ENCODE data around the gene BMP4.
"Not testable (repeated sequence)": the region's sequence is repeated elsewhere in the genome, so short reads cannot be mapped to it uniquely, and the experiment has no call there.

The BMP4 gene

DNA sequence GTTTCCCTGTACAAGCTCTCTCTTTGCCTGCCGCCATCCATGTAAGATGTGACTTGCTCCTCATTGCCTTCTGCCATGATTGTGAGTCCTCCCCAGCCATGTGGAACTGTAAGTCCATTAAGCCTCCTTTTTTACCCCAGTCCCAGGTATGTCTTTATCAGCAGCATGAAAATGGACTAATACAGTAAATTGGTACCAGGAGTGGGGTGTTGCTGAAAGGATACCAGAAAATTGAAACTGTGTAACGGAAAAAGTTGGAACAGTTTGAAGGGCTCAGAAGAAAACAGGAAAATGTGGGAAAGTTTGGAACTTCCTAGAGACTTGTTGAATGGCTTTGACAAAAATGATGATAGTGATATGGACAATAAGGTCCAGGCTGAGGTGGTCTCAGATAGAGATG, 28.3 kb upstream of the BMP4 start:
- not testable (repeated sequence) for H3K36me3 ChIP-seq (ENCODE audit: control insufficient read depth in 2 of 2, insufficient read depth in 2 of 2, low read length in 2 of 2); H3K4me3 ChIP-seq (ENCODE audit: low read length in 2 of 2); H3K27me3 ChIP-seq (ENCODE audit: control insufficient read depth in 2 of 2, insufficient read depth in 2 of 2, low read length in 2 of 2); H3K4me1 ChIP-seq (ENCODE audit: control insufficient read depth in 2 of 2, insufficient read depth in 2 of 2, low read length in 2 of 2); H3K9ac ChIP-seq (ENCODE audit: low read depth in 1 of 2, low read length in 2 of 2); H3K27ac ChIP-seq (ENCODE audit: low read depth in 2 of 2, low read length in 2 of 2); H3K9me3 ChIP-seq (ENCODE audit: control insufficient read depth in 2 of 2, low read length in 2 of 2)

DNA sequence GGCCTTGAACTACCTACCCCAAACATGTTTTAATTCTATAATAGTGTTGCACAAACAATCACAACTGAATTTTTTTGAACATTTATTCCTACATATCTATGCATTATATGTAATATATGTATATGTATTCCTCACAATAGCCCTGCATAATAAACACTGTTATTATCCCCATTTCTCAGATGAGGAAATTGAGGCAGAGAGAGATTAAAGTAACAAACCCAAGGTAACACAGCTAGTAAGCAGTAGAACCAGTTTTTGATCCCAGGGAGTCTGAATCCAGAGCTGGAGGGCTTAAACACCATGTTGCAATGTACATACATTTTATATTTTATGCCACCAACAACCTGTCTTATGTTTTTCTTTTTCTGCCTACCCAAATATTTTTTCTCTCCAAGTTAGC, 26.5 kb upstream of the BMP4 start:
- Histone ChIP-seq H3K36me3 (ENCODE audit: control insufficient read depth in 2 of 2, insufficient read depth in 2 of 2, low read length in 2 of 2) (no peaks in the 10 kb centered on the region), H3K9ac (ENCODE audit: low read depth in 1 of 2, low read length in 2 of 2) (no peak overlapping the region), H3K4me3 (ENCODE audit: low read length in 2 of 2) (no peak overlapping the region), H3K27ac (ENCODE audit: low read depth in 2 of 2, low read length in 2 of 2) (no peak overlapping the region), H3K4me1 (ENCODE audit: control insufficient read depth in 2 of 2, insufficient read depth in 2 of 2, low read length in 2 of 2) (no peaks in the 10 kb centered on the region), H3K9me3 (ENCODE audit: control insufficient read depth in 2 of 2, low read length in 2 of 2) (peaks cover 0 to 3% of the 10 kb centered on the region in 2 donors), H3K27me3 (ENCODE audit: control insufficient read depth in 2 of 2, insufficient read depth in 2 of 2, low read length in 2 of 2) (no peaks in the 10 kb centered on the region)

DNA sequence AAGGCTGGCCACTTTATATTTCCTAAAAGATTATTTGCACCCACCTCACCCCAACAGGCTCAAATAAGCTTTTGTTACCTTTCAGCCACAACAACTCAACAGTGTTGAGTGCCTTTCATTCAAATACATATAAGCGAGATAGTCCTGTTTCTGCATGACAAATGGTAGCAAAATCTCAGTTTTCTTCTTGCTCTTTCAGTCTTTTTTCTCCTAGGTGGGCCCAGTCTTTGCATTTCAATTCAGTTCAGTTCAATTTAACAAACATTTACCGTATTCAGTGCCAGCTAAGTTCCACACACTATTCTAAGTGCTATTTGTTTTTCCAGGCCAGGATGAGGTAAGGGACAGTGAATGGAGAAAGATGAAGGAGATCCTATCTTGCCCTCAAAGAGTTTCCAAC, 25.9 kb upstream of the BMP4 start:
- no peaks in the 10 kb centered on the region for H3K4me1 ChIP-seq (ENCODE audit: control insufficient read depth in 2 of 2, insufficient read depth in 2 of 2, low read length in 2 of 2)
- no peak overlapping the region for H3K9ac ChIP-seq (ENCODE audit: low read depth in 1 of 2, low read length in 2 of 2)
- no peaks in the 10 kb centered on the region for H3K36me3 ChIP-seq (ENCODE audit: control insufficient read depth in 2 of 2, insufficient read depth in 2 of 2, low read length in 2 of 2)
- H3K27ac ChIP-seq (ENCODE audit: low read depth in 2 of 2, low read length in 2 of 2): no peak overlapping the region
- H3K9me3 ChIP-seq (ENCODE audit: control insufficient read depth in 2 of 2, low read length in 2 of 2): peaks cover 0 to 3% of the 10 kb centered on the region in 2 donors
- no peak overlapping the region for H3K4me3 ChIP-seq (ENCODE audit: low read length in 2 of 2)
- no peaks in the 10 kb centered on the region for H3K27me3 ChIP-seq (ENCODE audit: control insufficient read depth in 2 of 2, insufficient read depth in 2 of 2, low read length in 2 of 2)

DNA sequence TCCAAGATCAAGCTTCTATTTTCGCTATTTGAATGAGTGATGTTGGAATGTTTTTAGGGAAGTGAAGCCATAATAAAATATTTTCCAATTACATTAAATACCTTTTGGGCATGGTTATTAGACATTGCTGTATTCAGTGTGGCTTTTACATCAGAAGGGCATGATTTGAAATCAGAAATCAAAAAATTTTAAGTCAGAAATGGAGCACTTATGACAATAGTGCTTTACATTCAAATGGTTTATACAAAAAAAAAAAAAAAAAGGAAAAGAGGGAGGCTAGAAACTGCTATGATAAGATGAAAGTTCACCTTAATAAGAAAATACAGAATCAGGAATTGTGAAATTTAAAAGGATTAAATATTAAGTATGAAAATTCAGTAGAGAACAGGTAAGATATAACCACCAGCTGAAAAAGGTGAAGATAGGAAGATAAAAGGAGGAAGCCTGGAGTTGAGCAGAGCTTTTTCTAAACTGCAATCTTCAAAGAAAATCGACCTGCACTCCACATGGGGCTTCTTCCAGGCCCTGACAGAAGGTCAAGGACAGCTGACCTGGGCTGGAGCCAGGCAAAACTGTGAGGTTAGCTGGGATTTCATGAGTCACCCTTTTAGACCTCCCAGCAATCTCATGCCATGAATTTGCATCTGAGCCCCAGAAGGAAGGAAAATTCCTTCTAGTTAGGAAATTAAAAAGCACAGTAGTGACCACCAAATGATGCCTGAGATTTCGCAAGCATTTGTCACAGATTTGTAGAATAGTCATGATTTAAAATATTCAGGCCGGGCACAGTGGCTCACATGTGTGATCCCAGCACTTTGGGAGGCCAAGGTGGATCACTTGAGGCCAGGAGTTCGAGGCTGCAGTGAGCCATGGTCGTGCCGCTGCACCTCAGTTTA, 23.4 kb upstream of the BMP4 start:
- Histone ChIP-seq H3K36me3 (ENCODE audit: control insufficient read depth in 2 of 2, insufficient read depth in 2 of 2, low read length in 2 of 2) (no peaks in the 10 kb centered on the region), H3K4me3 (ENCODE audit: low read length in 2 of 2) (no peak overlapping the region), H3K4me1 (ENCODE audit: control insufficient read depth in 2 of 2, insufficient read depth in 2 of 2, low read length in 2 of 2) (no peaks in the 10 kb centered on the region), H3K27me3 (ENCODE audit: control insufficient read depth in 2 of 2, insufficient read depth in 2 of 2, low read length in 2 of 2) (no peaks in the 10 kb centered on the region), H3K27ac (ENCODE audit: low read depth in 2 of 2, low read length in 2 of 2) (no peak overlapping the region), H3K9ac (ENCODE audit: low read depth in 1 of 2, low read length in 2 of 2) (no peak overlapping the region), H3K9me3 (ENCODE audit: control insufficient read depth in 2 of 2, low read length in 2 of 2) (peaks cover 0 to 3% of the 10 kb centered on the region in 2 donors)

- Histone ChIP-seq H3K9ac (ENCODE audit: low read depth in 1 of 2, low read length in 2 of 2) (no peak overlapping the region), H3K4me3 (ENCODE audit: low read length in 2 of 2) (no peak overlapping the region), H3K27ac (ENCODE audit: low read depth in 2 of 2, low read length in 2 of 2) (no peak overlapping the region), H3K27me3 (ENCODE audit: control insufficient read depth in 2 of 2, insufficient read depth in 2 of 2, low read length in 2 of 2) (no peaks in the 10 kb centered on the region), H3K9me3 (ENCODE audit: control insufficient read depth in 2 of 2, low read length in 2 of 2) (peaks cover 0 to 1% of the 10 kb centered on the region in 2 donors), H3K4me1 (ENCODE audit: control insufficient read depth in 2 of 2, insufficient read depth in 2 of 2, low read length in 2 of 2) (no peaks in the 10 kb centered on the region), H3K36me3 (ENCODE audit: control insufficient read depth in 2 of 2, insufficient read depth in 2 of 2, low read length in 2 of 2) (no peaks in the 10 kb centered on the region)
These were observed 22.6 kb upstream of the BMP4 start for GRCh38 chr14:53979113-53979681.

DNA sequence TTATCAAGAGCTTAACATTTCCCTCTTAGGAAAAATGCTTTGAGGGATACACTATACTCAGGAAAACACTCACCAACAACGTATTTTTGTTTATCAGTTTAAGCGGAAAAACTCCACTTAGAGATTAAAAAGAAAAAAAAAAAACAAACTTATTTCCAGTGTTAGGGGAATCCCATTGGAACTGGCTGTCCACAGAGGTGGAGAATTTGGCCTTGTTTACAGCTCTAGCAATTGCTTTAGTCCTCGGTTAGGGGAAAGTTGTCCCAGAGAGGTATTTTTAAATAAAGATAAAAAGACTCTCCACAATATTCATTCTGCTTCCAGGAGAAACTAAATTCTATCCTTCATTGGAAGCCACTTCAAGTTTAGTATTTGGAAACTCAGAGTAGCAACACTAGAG, 21.6 kb upstream of the BMP4 start:
- H3K9ac ChIP-seq (ENCODE audit: low read depth in 1 of 2, low read length in 2 of 2): no peak overlapping the region
- H3K27me3 ChIP-seq (ENCODE audit: control insufficient read depth in 2 of 2, insufficient read depth in 2 of 2, low read length in 2 of 2): no peaks in the 10 kb centered on the region
- no peak overlapping the region for H3K4me3 ChIP-seq (ENCODE audit: low read length in 2 of 2)
- no peaks in the 10 kb centered on the region for H3K36me3 ChIP-seq (ENCODE audit: control insufficient read depth in 2 of 2, insufficient read depth in 2 of 2, low read length in 2 of 2)
- H3K4me1 ChIP-seq (ENCODE audit: control insufficient read depth in 2 of 2, insufficient read depth in 2 of 2, low read length in 2 of 2): no peaks in the 10 kb centered on the region
- H3K27ac ChIP-seq (ENCODE audit: low read depth in 2 of 2, low read length in 2 of 2): no peak overlapping the region
- H3K9me3 ChIP-seq (ENCODE audit: control insufficient read depth in 2 of 2, low read length in 2 of 2): no peaks in the 10 kb centered on the region

GRCh38 chr14:53975444-53975843, 18.8 kb upstream of the BMP4 start:
- no peaks in the 10 kb centered on the region for H3K9me3 ChIP-seq (ENCODE audit: control insufficient read depth in 2 of 2, low read length in 2 of 2)
- H3K27ac ChIP-seq (ENCODE audit: low read depth in 2 of 2, low read length in 2 of 2): no peak overlapping the region
- H3K4me1 ChIP-seq (ENCODE audit: control insufficient read depth in 2 of 2, insufficient read depth in 2 of 2, low read length in 2 of 2): no peaks in the 10 kb centered on the region
- no peaks in the 10 kb centered on the region for H3K27me3 ChIP-seq (ENCODE audit: control insufficient read depth in 2 of 2, insufficient read depth in 2 of 2, low read length in 2 of 2)
- no peaks in the 10 kb centered on the region for H3K36me3 ChIP-seq (ENCODE audit: control insufficient read depth in 2 of 2, insufficient read depth in 2 of 2, low read length in 2 of 2)
- H3K9ac ChIP-seq (ENCODE audit: low read depth in 1 of 2, low read length in 2 of 2): no peak overlapping the region
- H3K4me3 ChIP-seq (ENCODE audit: low read length in 2 of 2): no peak overlapping the region

DNA sequence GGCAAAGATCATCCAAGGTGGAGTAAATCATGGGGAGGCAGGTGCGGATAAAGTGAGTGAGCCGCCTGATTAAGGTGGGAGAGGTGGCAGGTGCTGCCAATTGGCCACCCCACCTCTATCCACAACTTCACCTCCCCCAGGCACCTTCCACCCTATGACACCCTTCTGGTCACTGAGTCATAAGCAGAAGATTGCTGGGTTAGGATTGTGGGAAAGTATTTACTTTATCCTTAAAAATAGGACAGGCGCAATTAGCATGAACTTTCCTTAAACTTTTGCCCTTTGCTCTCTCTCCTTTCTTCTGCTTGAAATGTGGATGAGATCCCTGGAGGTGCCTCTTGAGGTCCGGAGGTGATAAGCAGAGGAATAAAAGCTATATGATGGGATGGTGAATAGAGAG, 14.9 kb upstream of the BMP4 start:
- Histone ChIP-seq H3K27ac (ENCODE audit: low read depth in 2 of 2, low read length in 2 of 2) (no peak overlapping the region), H3K9ac (ENCODE audit: low read depth in 1 of 2, low read length in 2 of 2) (no peak overlapping the region), H3K27me3 (ENCODE audit: control insufficient read depth in 2 of 2, insufficient read depth in 2 of 2, low read length in 2 of 2) (no peaks in the 10 kb centered on the region), H3K4me3 (ENCODE audit: low read length in 2 of 2) (no peak overlapping the region), H3K36me3 (ENCODE audit: control insufficient read depth in 2 of 2, insufficient read depth in 2 of 2, low read length in 2 of 2) (no peaks in the 10 kb centered on the region), H3K9me3 (ENCODE audit: control insufficient read depth in 2 of 2, low read length in 2 of 2) (no peaks in the 10 kb centered on the region), H3K4me1 (ENCODE audit: control insufficient read depth in 2 of 2, insufficient read depth in 2 of 2, low read length in 2 of 2) (no peaks in the 10 kb centered on the region)

- Histone ChIP-seq H3K4me3 (ENCODE audit: low read length in 2 of 2) (no peak overlapping the region), H3K27ac (ENCODE audit: low read depth in 2 of 2, low read length in 2 of 2) (no peak overlapping the region), H3K9ac (ENCODE audit: low read depth in 1 of 2, low read length in 2 of 2) (no peak overlapping the region), H3K9me3 (ENCODE audit: control insufficient read depth in 2 of 2, low read length in 2 of 2) (no peaks in the 10 kb centered on the region), H3K27me3 (ENCODE audit: control insufficient read depth in 2 of 2, insufficient read depth in 2 of 2, low read length in 2 of 2) (no peaks in the 10 kb centered on the region), H3K36me3 (ENCODE audit: control insufficient read depth in 2 of 2, insufficient read depth in 2 of 2, low read length in 2 of 2) (no peaks in the 10 kb centered on the region), H3K4me1 (ENCODE audit: control insufficient read depth in 2 of 2, insufficient read depth in 2 of 2, low read length in 2 of 2) (no peaks in the 10 kb centered on the region)
These were observed 12.7 kb upstream of the BMP4 start for GRCh38 chr14:53969326-53969725.

DNA sequence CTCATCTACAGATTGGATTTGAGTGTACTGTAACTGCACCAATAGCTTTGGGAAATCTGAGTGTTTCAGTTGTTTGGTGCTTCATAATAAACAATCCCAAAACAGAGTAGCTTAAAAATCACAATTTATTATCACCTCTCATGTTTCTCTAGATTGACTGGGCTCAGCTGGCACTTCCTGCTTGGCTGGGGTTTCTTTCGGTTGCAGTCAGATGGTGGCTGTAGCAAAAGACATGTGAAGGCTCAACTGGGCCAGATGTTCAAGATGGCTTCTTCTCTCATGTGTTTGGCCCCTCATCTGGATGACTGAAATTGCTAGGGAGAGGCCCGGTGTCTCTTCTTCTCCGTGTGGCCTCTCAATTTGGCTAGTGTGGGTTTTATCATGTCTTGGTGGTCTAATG, 12.1 kb upstream of the BMP4 start:
- Histone ChIP-seq H3K9me3 (ENCODE audit: control insufficient read depth in 2 of 2, low read length in 2 of 2) (no peaks in the 10 kb centered on the region), H3K27ac (ENCODE audit: low read depth in 2 of 2, low read length in 2 of 2) (no peak overlapping the region), H3K4me1 (ENCODE audit: control insufficient read depth in 2 of 2, insufficient read depth in 2 of 2, low read length in 2 of 2) (no peaks in the 10 kb centered on the region), H3K9ac (ENCODE audit: low read depth in 1 of 2, low read length in 2 of 2) (no peak overlapping the region), H3K4me3 (ENCODE audit: low read length in 2 of 2) (no peak overlapping the region), H3K36me3 (ENCODE audit: control insufficient read depth in 2 of 2, insufficient read depth in 2 of 2, low read length in 2 of 2) (no peaks in the 10 kb centered on the region), H3K27me3 (ENCODE audit: control insufficient read depth in 2 of 2, insufficient read depth in 2 of 2, low read length in 2 of 2) (no peaks in the 10 kb centered on the region)
